GM18499 (cell line): ENCODE results near the gene SGO2.
A peak's percentile ranks its signal among the peaks of the same experiment; 100 is the strongest.

Source experiments
- ATAC-seq: cut with Tn5 transposase; IDR thresholded peaks from one replicate; pipeline ENCODE4 v1.9.1; 2021; ENCODE audit warnings: moderate number of reproducible peaks; ENCODE audit not compliant: insufficient read depth, unreplicated experiment

Gene SGO2, protein sequence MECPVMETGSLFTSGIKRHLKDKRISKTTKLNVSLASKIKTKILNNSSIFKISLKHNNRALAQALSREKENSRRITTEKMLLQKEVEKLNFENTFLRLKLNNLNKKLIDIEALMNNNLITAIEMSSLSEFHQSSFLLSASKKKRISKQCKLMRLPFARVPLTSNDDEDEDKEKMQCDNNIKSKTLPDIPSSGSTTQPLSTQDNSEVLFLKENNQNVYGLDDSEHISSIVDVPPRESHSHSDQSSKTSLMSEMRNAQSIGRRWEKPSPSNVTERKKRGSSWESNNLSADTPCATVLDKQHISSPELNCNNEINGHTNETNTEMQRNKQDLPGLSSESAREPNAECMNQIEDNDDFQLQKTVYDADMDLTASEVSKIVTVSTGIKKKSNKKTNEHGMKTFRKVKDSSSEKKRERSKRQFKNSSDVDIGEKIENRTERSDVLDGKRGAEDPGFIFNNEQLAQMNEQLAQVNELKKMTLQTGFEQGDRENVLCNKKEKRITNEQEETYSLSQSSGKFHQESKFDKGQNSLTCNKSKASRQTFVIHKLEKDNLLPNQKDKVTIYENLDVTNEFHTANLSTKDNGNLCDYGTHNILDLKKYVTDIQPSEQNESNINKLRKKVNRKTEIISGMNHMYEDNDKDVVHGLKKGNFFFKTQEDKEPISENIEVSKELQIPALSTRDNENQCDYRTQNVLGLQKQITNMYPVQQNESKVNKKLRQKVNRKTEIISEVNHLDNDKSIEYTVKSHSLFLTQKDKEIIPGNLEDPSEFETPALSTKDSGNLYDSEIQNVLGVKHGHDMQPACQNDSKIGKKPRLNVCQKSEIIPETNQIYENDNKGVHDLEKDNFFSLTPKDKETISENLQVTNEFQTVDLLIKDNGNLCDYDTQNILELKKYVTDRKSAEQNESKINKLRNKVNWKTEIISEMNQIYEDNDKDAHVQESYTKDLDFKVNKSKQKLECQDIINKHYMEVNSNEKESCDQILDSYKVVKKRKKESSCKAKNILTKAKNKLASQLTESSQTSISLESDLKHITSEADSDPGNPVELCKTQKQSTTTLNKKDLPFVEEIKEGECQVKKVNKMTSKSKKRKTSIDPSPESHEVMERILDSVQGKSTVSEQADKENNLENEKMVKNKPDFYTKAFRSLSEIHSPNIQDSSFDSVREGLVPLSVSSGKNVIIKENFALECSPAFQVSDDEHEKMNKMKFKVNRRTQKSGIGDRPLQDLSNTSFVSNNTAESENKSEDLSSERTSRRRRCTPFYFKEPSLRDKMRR

DNA sequence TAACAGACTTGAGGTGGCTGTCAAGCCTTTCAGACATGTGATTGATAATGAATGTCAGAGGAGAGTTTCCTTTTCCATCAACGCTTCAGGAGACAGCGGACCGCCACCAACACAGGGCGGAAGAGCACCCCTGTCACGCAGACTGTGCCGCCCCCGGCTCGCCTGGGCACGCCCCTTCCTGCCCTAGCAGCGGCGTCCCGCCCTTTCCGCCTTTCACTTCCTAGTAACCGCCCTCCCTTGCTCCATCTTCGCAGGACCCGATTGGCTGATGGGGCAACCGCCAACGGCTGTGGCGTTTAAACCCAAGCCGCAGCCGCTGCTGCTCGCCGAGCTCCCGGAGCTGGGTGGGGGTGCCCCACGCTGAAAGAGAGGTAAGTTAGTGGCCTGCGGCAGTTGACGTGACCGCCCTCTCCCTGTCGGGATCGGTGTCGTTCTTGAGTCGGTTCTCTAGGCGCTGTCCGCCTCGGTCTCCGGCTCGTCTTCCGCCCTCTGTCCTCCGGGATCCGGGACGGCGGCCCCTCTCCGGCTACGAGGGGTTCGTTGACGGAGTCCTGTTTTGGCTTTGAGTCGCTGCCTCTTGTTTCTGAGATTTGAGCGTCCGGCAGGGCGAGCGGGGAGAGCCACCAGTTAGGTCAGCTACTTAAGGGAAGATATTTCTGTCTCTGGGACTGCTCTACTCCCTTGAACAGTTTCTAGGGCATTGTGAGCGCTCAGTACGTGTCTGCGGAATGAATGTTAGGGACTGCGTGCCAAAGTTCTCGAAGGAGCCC is at the start of gene SGO2:
SGO2 (plus strand) TSS at position 326 of the 770 bp plus-strand sequence. CDS start 6,769 bp downstream, outside the sequence.
- ATAC-seq, result peak; percentile 98

GRCh38 chr2:200476836-200477235 is 49.2 kb upstream of the SGO2 start:
- ATAC-seq, result no peak

- ATAC-seq, result no peak
Measured at GRCh38 chr2:200477667-200478131, 48.3 kb upstream of the SGO2 start.

DNA sequence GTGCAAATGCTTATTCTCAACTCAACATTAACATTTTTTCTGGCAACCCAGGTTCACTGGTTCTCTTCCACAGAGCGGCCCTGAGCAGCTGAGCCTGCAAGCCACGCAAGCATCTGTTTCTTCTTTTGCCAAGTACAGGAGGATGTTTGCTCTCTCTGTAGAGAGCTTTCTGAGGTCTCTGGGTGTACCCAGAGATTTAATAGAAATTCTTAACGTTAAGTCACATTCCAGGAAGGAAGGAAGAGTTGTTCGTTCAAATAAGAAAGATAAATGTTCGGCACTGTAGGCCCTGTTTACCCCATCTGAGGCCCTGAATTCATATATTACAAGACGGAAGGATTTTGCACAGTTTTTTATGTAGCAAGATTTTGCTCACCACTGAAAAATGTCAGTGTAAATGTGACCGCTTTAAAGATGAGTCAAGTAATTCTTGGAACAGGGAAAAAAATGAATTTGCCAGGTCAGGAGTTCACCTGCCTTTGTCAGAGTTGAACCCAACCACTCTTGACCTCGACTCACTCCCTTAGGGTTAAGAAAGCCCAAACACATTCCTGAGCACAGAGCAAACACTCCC is 46.2 kb upstream of the SGO2 start:
- no peak for ATAC-seq

GRCh38 chr2:200482194-200482593 is 43.8 kb upstream of the SGO2 start:
- ATAC-seq, result no peak

DNA sequence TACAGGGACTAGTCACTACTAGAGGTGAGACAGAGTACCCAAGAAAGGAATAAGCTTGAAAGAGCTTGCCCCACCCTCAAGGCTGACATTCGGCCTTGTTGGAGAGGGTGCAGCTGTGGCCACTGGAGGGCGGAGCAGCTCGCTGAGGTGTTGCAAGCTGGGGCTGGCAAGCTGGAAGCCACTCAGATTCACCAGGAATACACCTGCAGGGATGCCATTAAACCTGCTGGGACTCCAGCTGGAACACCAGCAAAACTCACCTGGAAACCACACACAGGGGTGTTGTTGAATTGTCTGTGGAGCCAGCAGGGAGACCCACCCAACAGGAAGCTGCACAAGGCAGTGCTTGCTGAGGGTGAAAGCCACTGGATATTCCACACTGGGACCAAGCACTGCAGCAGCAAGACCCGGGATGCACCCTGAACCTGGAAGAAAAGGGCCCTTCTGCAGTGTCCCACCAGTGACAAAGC is 42.2 kb upstream of the SGO2 start:
- no peak for ATAC-seq

DNA sequence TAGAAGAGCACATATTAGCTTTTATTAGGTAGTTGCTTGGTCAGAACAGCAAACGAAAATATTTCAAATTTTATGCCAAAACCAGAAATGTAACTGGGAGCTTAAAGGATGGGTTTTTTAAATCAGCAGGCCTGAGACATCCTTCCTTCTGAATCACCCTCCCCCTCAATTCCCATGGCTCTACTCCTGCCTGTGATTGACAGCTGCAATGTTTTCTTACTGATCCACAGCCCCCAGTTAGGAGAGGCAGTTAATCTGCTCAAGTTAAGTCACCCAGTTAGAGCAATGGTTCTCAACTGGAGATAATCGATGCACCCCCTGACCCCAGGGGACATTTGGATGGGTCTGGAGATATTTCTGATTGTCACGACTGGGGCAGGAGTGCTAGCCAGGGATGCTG is 41.1 kb upstream of the SGO2 start:
- ATAC-seq, result no peak

DNA sequence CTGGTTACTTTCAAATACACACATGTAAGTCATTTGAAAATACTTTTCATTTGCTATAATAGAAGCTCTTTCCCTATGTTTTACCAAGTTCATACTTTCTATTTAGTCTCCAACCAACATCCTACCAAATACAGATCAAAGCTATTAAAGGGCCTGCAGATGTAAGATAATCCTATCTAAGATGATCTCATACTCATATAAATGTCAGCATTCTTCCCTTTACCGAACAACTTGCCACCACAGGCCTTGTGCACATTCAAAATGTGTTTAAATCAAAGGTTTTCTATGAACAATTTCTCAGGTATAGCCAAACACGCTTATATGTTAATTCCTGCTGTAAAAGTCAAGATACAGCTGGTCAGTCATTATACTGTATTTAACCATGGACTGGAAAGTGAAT is 39.5 kb upstream of the SGO2 start:
- no peak for ATAC-seq

DNA sequence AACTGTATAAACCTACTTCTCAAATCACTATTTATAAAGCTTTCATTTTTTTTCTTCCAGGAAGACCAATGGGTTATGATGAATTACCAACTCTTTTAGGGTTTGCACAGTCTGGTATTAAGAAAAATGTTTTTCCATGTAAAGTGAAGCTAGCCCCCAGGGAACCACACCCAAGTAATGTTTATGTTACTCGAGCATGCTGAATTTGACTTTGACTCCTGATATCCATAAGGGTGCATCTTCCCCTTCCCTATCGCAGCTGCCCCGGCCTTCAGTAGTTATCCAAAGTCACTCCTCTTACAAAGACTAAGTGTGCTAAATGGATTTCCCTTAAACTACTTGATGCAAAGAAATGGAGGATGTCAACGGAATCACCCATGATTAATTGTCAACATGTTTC is 37.8 kb upstream of the SGO2 start:
- no peak for ATAC-seq

- ATAC-seq, result no peak
Measured at GRCh38 chr2:200490001-200490400, 36.0 kb upstream of the SGO2 start.

- no peak for ATAC-seq
Measured at GRCh38 chr2:200492656-200493055, 33.4 kb upstream of the SGO2 start.

DNA sequence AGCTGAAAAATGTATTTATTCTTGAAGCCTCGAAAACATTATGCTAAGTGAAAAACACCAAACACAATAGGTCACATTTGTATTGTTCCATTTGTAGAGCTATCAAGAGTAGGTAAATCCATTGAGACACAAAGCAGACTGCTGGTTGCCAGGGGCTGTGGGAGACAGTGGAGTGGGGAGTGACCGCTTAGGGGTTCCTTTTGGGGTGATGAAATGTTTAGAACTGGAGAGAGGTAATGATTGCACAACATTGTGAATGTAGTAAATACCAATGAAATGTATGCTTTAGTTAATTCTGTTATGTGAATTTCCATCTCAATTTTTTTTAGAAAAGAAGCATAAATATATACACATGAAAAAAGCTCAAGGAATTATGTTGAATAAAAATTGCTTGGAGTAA is 32.0 kb upstream of the SGO2 start:
- no peak for ATAC-seq

DNA sequence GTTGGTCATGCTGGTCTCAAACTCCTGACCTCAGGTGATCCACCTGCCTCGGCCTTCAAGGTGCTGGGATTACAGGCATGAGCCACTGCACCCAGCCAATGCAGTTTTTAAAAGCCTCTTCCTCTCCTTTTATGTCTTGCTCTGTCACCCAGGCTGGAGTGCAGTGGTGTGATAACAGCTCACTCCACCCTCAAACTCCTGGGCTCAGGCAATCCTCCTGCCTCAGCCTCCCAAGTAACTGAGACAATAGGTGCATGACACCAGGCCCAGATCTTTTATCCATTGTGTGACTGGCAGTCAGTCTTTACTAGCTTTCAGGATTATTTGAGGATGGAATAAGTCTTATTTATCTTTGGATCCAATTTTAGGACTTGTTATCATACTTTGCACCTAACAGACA is 29.3 kb upstream of the SGO2 start:
- ATAC-seq, result no peak

DNA sequence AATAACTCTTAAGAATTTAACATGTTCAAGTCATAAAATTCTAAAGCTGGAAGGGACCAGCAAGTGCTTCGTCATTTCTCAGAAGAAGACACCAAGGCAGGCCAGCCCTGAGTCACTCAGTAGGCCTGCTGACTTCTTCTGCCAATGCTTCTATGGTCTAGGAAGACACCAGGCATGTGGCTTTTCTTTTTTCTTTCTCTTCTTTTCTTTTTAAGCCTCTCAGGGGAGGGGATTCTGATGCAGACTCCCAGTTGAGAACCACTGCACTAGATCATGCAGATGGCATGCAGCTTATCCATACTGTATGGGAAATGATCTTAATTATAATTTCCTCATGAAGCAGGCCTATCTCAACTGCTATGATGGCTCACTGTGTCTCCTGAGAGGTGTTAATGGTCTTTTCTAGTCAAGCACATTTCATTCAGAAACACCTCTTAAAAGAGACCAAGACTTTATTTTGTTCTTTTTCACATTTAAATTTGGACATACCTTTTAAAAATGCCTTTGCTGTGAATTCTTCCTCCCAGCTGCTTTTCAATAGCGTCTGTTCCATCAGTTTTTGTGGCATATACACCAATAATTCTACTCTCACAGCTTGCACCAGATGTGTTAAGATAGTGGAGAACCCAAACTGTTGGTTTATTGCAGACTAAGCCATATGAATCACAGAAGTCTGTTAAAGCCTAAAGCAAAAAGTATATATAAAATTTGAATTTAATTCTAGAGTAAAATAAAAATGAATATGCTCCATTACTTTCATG is 27.4 kb upstream of the SGO2 start:
- ATAC-seq, result no peak

- no peak for ATAC-seq
Measured at GRCh38 chr2:200502196-200502595, 23.8 kb upstream of the SGO2 start.

DNA sequence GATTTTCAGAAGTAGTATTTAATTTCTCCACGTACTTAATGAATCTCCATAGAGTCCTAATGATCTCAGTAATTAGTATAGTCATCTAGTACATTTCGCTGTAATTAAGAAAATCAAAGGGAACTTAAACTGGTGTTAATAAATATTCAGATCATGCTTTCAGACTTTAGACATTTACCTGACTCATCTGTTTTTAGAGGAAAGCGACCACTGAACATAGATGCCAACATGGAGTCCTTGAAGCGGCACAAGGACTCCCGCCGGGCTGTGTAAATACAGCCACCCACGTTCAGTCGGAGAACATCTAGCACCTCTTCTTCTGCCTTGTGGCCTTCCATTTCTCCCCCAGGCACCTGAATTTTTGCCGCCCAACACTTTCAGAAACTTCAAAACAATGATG is 19.3 kb upstream of the SGO2 start:
- no peak for ATAC-seq

DNA sequence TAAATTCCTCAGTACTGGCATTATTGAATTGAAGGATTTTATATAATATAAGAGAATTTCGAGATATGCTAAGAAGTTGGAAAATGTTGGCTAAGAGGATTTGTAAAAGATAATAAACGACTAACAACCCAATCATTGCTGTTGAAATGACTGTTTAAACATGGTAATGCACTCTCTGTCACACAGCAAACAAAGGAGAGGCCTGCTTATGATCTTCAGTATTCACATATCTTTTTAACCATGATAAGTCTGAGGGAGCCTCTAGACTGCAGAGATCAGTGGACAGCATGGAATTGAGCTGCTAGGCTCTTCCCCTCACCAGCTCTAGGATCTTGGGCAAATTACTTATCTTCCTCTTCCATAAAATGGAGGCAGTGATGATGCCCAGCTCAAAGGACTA is 18.8 kb upstream of the SGO2 start:
- no peak for ATAC-seq

DNA sequence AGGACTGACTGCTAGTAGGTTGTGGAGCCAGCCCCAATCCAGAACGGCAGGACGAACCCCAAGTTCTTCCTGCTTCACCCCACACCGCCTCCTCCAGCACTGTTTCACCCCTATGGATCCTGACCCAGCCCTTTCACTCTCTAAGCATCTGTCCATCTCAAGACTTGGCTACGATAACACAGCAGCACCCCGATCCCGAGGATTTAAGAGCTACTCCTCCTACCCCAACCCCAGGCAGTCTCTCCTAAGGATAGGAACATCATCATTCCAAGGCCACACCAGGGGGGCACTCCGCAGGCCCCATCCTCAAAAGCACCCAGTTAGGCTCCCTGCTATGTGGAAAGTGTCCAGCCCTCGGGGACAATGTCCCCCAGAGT is 16.8 kb upstream of the SGO2 start:
- ATAC-seq, result no peak
